ENCODE data around the gene DPM2.

Gene DPM2

DNA sequence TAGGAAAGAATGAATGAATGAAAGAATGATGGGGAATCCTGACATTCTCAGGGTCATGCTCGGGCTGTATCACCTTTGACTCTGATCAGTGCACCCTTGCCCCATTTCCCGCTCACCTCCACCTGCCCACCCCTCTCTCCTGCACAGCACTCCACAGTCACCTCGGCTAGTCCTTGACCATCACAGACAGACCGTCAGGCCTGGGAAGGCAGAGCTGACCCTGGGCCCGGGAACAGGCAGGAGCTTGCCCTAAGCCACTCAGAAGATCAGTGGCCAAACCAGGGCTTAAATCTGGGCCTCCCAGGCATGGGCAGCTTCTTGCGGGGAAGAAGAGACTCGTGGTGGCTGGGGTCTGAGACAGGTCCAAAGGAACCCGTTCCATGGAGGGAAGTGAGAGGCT lies 41.8 kb downstream of the DPM2 start:
- no peak for DNase-seq

DNA sequence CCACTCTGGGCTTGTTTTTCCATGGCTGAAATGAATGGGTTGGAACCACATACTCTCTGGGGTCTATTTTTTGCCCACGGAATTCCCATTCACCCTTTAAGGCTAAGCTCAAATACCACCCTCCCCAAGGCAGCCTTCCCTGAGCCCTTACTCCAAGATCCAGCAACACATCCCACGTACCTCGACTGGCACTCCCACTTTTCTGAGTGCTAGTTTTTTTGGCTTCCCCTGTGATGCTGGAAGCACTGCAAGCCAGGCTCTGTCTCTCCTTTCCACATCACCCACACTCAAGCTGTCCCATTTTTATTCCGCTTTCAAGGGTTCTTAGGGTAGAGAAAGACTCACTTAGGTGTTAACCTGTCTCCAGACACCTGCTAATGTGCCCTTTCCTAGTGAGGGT lies 44.3 kb downstream of the DPM2 start:
- DNase-seq: no peak

- DNase-seq: no peak
Observed at GRCh38 chr9:127892831-127893230, 44.8 kb downstream of the DPM2 start.

GRCh38 chr9:127890053-127890452 lies 47.6 kb downstream of the DPM2 start:
- DNase-seq: no peak

- DNase-seq: no peak
Observed at GRCh38 chr9:127887792-127888191, 49.9 kb downstream of the DPM2 start.

GRCh38 chr9:127886401-127886972 lies 51.2 kb downstream of the DPM2 start:
- no peak for DNase-seq

DNA sequence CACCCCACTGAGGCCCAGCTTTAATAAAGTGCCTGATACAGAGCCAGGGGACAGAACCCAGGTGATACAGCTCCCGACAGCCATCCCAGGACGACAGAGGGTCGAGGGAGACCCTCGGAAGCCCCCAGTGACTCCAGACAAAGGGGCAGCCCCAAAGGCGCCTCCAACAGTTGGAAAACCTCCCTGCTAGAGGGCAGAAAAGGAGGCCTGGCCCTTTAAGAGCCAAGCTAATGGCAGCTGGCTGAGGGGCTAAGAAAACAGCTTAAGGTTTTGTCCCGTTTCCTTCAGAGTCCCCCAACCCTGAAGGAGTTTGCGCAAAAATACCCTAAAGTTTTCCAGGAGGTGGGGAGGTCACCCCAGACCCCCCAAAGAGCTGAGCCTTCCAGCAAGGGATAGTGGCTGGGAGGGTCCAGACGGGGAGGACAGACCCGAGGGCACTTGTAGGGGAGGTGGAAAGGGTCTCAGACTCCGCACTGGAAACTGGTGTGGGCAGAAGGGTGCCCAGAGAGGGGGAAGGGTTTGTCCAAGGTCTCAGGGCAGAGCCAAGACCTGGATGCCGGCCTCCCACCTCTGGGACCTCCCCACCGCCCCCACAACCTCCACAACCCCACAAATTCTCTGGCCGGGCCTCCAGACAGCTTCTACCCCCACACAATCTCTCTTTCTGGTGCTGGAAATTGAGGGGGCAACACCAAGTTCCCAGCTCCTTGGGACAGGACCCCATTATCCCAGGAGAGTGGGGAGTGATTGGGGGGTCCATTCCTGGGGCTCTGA lies 52.0 kb downstream of the DPM2 start:
- no peak for DNase-seq
